ENCODE measurements around the gene DDX39A.

- TF ChIP-seq CTCF (IDR thresholded peaks at IDR 0.05), result no peak
- no peak for TF ChIP-seq SIN3A (IDR thresholded peaks at IDR 0.05; ENCODE audit: borderline replicate concordance, insufficient read depth, low read depth, low read length)
Observed at GRCh38 chr19:14400951-14401431, 18.1 kb downstream of the DDX39A start.

Data from Panc1 (cell line).